ENCODE data around the gene PML.

Gene PML

DNA sequence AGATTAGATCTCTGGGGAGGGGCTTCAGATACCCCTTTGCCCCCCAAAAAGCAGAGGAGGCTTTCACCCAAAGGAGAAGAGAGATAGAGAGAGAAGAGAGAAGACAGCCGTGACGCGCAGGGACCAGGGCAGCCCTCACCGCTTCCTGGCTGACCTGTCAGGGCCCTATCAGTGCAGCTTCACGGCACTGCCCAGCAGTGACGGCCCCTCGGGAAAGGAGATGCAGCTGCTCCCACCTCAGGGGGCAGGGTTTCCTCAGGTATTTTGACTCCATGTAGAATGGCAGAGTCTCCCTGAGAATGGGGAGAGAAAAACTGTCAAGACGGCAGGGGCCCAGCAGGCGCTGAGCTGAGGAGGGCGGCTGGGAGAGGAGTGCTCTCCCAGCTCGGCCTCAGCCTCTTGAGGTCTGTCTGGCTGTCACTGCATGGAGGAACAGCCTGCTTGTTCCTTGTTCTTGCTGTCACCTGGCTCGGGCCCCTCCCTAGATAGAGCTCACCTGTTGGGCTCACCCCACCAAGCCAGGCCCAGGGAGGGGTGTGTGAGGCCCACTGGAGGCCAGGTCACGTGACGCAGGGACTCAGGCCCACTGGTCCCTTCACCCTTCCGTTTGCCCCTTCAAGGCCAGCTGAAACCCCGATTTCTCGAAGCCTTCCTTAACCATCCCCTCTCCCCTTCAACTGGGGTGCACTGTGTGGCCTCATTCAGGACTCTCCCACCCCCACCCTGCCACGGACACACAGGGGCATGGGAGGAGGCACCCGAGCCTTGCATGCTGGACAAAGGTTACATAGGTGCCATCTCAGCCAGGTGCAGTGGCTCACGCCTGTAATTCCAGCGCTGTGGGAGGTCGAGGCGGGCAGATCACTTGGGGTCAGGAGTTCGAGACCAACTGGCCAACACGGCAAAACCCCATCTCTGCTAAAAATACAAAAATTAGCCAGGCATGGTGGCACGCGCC is 40.0 kb upstream of the PML start:
- H3K27ac ChIP-seq (ENCODE audit: low read depth, low read length, poor library complexity, severe bottlenecking), result no peak overlapping the region
- H3K9me3 ChIP-seq (ENCODE audit: low read length), result no peaks in the 10 kb centered on the region
- H3K79me2 ChIP-seq (ENCODE audit: insufficient read depth, low read length), result no peaks in the 10 kb centered on the region
- H3K4me2 ChIP-seq (ENCODE audit: low read length), result no peak overlapping the region
- no peak overlapping the region for H2AFZ ChIP-seq (ENCODE audit: low read length)
- H4K20me1 ChIP-seq (ENCODE audit: insufficient read depth, low read length), result no peaks in the 10 kb centered on the region
- H3F3A ChIP-seq (ENCODE audit: insufficient read depth, low read length), result no peaks in the 10 kb centered on the region
- no peaks in the 10 kb centered on the region for H3K36me3 ChIP-seq (ENCODE audit: insufficient read depth, low read length)
- H3K27me3 ChIP-seq (ENCODE audit: insufficient read depth, low read length), result no peaks in the 10 kb centered on the region
- no peaks in the 10 kb centered on the region for H3K4me1 ChIP-seq (ENCODE audit: insufficient read depth, low read length, severe bottlenecking)
- no peak for TF ChIP-seq EZH2 (IDR thresholded peaks at IDR 0.05; ENCODE audit: borderline replicate concordance, low read length)
- TF ChIP-seq CTCF (IDR thresholded peaks at IDR 0.05; ENCODE audit: low read length), result no peak
- H3K4me3 ChIP-seq (ENCODE audit: low read depth, low read length, poor library complexity, severe bottlenecking), result no peak overlapping the region
- H3K9ac ChIP-seq (ENCODE audit: low read length), result no peak overlapping the region
- no peaks in the 10 kb centered on the region for H3K9me2 ChIP-seq (ENCODE audit: low read depth, low read length)

- H3K4me2 ChIP-seq (ENCODE audit: low read length), result no peak overlapping the region
- no peak overlapping the region for H3K27ac ChIP-seq (ENCODE audit: low read depth, low read length, poor library complexity, severe bottlenecking)
- no peaks in the 10 kb centered on the region for H3K4me1 ChIP-seq (ENCODE audit: insufficient read depth, low read length, severe bottlenecking)
- H3F3A ChIP-seq (ENCODE audit: insufficient read depth, low read length), result no peaks in the 10 kb centered on the region
- H3K9ac ChIP-seq (ENCODE audit: low read length), result no peak overlapping the region
- H3K9me3 ChIP-seq (ENCODE audit: low read length), result no peaks in the 10 kb centered on the region
- no peak for TF ChIP-seq CTCF (IDR thresholded peaks at IDR 0.05; ENCODE audit: low read length)
- no peak for TF ChIP-seq EZH2 (IDR thresholded peaks at IDR 0.05; ENCODE audit: borderline replicate concordance, low read length)
- H3K36me3 ChIP-seq (ENCODE audit: insufficient read depth, low read length), result no peaks in the 10 kb centered on the region
- H3K27me3 ChIP-seq (ENCODE audit: insufficient read depth, low read length), result no peaks in the 10 kb centered on the region
- no peak overlapping the region for H3K4me3 ChIP-seq (ENCODE audit: low read depth, low read length, poor library complexity, severe bottlenecking)
- H3K79me2 ChIP-seq (ENCODE audit: insufficient read depth, low read length), result no peaks in the 10 kb centered on the region
- H4K20me1 ChIP-seq (ENCODE audit: insufficient read depth, low read length), result no peaks in the 10 kb centered on the region
- no peaks in the 10 kb centered on the region for H3K9me2 ChIP-seq (ENCODE audit: low read depth, low read length)
- no peak overlapping the region for H2AFZ ChIP-seq (ENCODE audit: low read length)
These were observed 39.2 kb upstream of the PML start for GRCh38 chr15:73955326-73955725.

- Histone ChIP-seq H2AFZ (ENCODE audit: low read length) (no peak overlapping the region), H4K20me1 (ENCODE audit: insufficient read depth, low read length) (no peaks in the 10 kb centered on the region), H3K36me3 (ENCODE audit: insufficient read depth, low read length) (no peaks in the 10 kb centered on the region), H3K27ac (ENCODE audit: low read depth, low read length, poor library complexity, severe bottlenecking) (no peak overlapping the region), H3K79me2 (ENCODE audit: insufficient read depth, low read length) (no peaks in the 10 kb centered on the region), H3K9me3 (ENCODE audit: low read length) (no peaks in the 10 kb centered on the region), H3K4me2 (ENCODE audit: low read length) (no peak overlapping the region), H3K9ac (ENCODE audit: low read length) (no peak overlapping the region), H3F3A (ENCODE audit: insufficient read depth, low read length) (no peaks in the 10 kb centered on the region), H3K4me1 (ENCODE audit: insufficient read depth, low read length, severe bottlenecking) (no peaks in the 10 kb centered on the region), H3K9me2 (ENCODE audit: low read depth, low read length) (no peaks in the 10 kb centered on the region), H3K4me3 (ENCODE audit: low read depth, low read length, poor library complexity, severe bottlenecking) (no peak overlapping the region), H3K27me3 (ENCODE audit: insufficient read depth, low read length) (no peaks in the 10 kb centered on the region)
- no peak for TF ChIP-seq EZH2 (IDR thresholded peaks at IDR 0.05; ENCODE audit: borderline replicate concordance, low read length)
- no peak for TF ChIP-seq CTCF (IDR thresholded peaks at IDR 0.05; ENCODE audit: low read length)
These were observed 38.4 kb upstream of the PML start for GRCh38 chr15:73955861-73956742.

Measured in OCI-LY1 (cell line).